ENCODE measurements around the gene SLC26A9.

The SLC26A9 gene

DNA sequence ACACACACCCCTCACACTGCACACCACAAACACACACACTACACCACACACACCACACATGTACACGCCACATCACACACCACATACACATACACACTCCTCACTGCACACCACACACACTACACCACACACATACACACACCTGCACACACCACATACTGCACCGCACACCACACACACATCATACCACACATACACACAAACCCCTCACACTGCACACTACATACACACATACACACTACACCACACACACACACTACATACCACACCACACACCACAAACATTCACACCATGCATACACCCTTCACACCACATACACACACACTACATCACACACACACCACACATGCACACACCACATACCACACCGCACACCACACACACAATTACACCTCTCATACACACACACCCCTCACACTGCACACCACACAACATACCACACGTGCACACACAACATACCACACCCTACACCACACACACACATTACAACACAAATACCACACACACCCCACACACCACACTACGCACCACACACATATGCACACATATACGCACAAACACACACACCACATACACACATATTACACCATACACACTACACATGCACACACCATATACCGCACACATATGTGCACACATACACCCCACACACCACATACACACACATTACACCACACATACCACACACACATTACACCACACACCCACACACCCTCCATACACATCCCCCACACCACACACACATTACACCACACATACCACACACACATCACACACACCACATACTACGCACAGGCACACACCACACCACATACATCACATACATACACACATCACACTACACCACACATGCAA, 30.3 kb upstream of the SLC26A9 start:
- no peak overlapping the region for H3K27ac ChIP-seq (ENCODE audit: low read length)
- no peak overlapping the region for H3K9ac ChIP-seq (ENCODE audit: low read length)
- no peaks in the 10 kb centered on the region for H3K9me3 ChIP-seq (replicated peaks; ENCODE audit: insufficient read depth, low read length)
- H3K27me3 ChIP-seq (replicated peaks; ENCODE audit: insufficient read depth, low read length) = no peaks in the 10 kb centered on the region
- DNase-seq = no peak
- H4K20me1 ChIP-seq (ENCODE audit: insufficient read depth, low read length) = no peaks in the 10 kb centered on the region
- H3K9me2 ChIP-seq (replicated peaks; ENCODE audit: insufficient read depth, low read length) = no peaks in the 10 kb centered on the region
- H3F3A ChIP-seq (ENCODE audit: insufficient read depth, low read length) = no peaks in the 10 kb centered on the region
- H2AFZ ChIP-seq (ENCODE audit: low read length) = no peak overlapping the region
- TF ChIP-seq EZH2 (optimal IDR thresholded peaks at IDR 0.05; ENCODE audit: low read depth, low read length) = no peak
- TF ChIP-seq, protein P1, sequence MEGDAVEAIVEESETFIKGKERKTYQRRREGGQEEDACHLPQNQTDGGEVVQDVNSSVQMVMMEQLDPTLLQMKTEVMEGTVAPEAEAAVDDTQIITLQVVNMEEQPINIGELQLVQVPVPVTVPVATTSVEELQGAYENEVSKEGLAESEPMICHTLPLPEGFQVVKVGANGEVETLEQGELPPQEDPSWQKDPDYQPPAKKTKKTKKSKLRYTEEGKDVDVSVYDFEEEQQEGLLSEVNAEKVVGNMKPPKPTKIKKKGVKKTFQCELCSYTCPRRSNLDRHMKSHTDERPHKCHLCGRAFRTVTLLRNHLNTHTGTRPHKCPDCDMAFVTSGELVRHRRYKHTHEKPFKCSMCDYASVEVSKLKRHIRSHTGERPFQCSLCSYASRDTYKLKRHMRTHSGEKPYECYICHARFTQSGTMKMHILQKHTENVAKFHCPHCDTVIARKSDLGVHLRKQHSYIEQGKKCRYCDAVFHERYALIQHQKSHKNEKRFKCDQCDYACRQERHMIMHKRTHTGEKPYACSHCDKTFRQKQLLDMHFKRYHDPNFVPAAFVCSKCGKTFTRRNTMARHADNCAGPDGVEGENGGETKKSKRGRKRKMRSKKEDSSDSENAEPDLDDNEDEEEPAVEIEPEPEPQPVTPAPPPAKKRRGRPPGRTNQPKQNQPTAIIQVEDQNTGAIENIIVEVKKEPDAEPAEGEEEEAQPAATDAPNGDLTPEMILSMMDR (IDR thresholded peaks at IDR 0.05; ENCODE audit: low read length) = no peak
- TF ChIP-seq EZH2phosphoT487 (IDR thresholded peaks at IDR 0.05; ENCODE audit: low read length) = no peak
- H3K4me2 ChIP-seq (ENCODE audit: low read depth, low read length) = no peak overlapping the region
- no peak overlapping the region for H3K4me3 ChIP-seq (ENCODE audit: low read length)
- H3K4me1 ChIP-seq (ENCODE audit: low read length) = no peaks in the 10 kb centered on the region
- H3K36me3 ChIP-seq (replicated peaks; ENCODE audit: insufficient read depth, low read length) = no peaks in the 10 kb centered on the region
- no peaks in the 10 kb centered on the region for H3K79me2 ChIP-seq (ENCODE audit: low read length)

DNA sequence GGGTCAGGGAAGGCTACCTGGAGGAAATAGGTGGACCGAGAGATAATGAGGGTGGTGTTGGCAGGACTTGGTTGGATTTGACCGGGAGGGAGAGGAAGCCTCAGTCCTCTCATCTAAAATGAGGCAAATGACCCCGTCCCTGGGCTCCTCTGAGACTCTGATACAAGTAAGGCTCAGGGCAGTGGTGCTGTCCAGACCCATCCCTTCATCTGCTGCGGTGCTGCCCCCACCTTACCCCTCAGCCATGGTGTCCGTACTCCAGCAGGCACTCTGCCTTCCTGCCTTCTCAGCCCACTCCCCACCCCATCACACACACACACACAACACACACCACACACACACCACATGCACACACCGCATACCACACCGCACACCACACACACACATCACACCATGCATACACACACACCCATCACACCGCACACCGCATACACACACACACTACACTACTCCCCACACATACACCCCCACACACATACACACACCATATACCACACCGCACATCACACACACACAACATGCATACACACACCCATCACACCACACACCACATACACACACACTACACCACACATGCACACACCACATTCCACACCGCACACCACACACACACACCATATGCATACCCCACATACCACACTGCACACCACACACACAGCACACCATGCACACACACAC, 29.4 kb upstream of the SLC26A9 start:
- H3F3A ChIP-seq (ENCODE audit: insufficient read depth, low read length) = no peaks in the 10 kb centered on the region

DNA sequence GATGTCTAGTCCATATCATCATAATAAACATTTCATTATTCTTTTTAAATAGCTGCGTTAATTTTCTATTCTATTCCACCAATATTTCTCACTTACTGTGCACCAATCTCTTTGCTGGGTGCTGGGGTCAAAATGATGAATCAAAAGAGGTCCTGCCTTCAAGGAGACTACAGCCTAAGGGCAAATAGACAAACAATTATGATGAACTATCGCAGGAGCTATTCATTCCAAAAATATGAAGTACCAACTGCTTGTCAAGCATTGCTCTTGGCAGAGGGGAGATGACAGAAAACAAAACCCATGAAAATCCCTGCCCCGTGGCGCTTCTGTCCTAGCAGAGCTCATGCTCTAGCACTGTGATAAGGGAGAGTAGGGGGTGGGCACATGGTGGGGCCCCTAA, 28.8 kb upstream of the SLC26A9 start:
- Histone ChIP-seq H3K9me2 (replicated peaks; ENCODE audit: insufficient read depth, low read length) (no peaks in the 10 kb centered on the region), H3K4me3 (ENCODE audit: low read length) (no peak overlapping the region), H3K9me3 (replicated peaks; ENCODE audit: insufficient read depth, low read length) (no peaks in the 10 kb centered on the region), H3K9ac (ENCODE audit: low read length) (no peak overlapping the region), H3K36me3 (replicated peaks; ENCODE audit: insufficient read depth, low read length) (no peaks in the 10 kb centered on the region), H3K4me2 (ENCODE audit: low read depth, low read length) (no peak overlapping the region), H3F3A (ENCODE audit: insufficient read depth, low read length) (no peaks in the 10 kb centered on the region), H3K27ac (ENCODE audit: low read length) (no peak overlapping the region), H4K20me1 (ENCODE audit: insufficient read depth, low read length) (no peaks in the 10 kb centered on the region), H3K79me2 (ENCODE audit: low read length) (no peaks in the 10 kb centered on the region), H3K4me1 (ENCODE audit: low read length) (no peaks in the 10 kb centered on the region), H3K27me3 (replicated peaks; ENCODE audit: insufficient read depth, low read length) (no peaks in the 10 kb centered on the region), H2AFZ (ENCODE audit: low read length) (no peak overlapping the region)
- TF ChIP-seq, protein P1 (IDR thresholded peaks at IDR 0.05; ENCODE audit: low read length) = no peak
- TF ChIP-seq EZH2phosphoT487 (IDR thresholded peaks at IDR 0.05; ENCODE audit: low read length) (no peak), EZH2 (optimal IDR thresholded peaks at IDR 0.05; ENCODE audit: low read depth, low read length) (no peak)
- DNase-seq = no peak

More for the DNA sequence above, 29.4 kb upstream of the SLC26A9 start:
- Histone ChIP-seq H3K79me2 (ENCODE audit: low read length) (no peaks in the 10 kb centered on the region), H3K4me3 (ENCODE audit: low read length) (no peak overlapping the region), H3K9ac (ENCODE audit: low read length) (no peak overlapping the region), H3K36me3 (replicated peaks; ENCODE audit: insufficient read depth, low read length) (no peaks in the 10 kb centered on the region), H3K4me1 (ENCODE audit: low read length) (no peaks in the 10 kb centered on the region), H3K27ac (ENCODE audit: low read length) (no peak overlapping the region), H3K4me2 (ENCODE audit: low read depth, low read length) (no peak overlapping the region), H3K9me3 (replicated peaks; ENCODE audit: insufficient read depth, low read length) (no peaks in the 10 kb centered on the region), H2AFZ (ENCODE audit: low read length) (no peak overlapping the region), H4K20me1 (ENCODE audit: insufficient read depth, low read length) (no peaks in the 10 kb centered on the region), H3K27me3 (replicated peaks; ENCODE audit: insufficient read depth, low read length) (no peaks in the 10 kb centered on the region), H3K9me2 (replicated peaks; ENCODE audit: insufficient read depth, low read length) (no peaks in the 10 kb centered on the region)
- no peak for DNase-seq
- TF ChIP-seq EZH2 (optimal IDR thresholded peaks at IDR 0.05; ENCODE audit: low read depth, low read length) = no peak

Measured in MM.1S (cell line).